ENCODE data around the gene FBRS.
"Not testable (repeated sequence)": the region's sequence is repeated elsewhere in the genome, so short reads cannot be mapped to it uniquely, and the experiment has no call there.

FBRS gene

GRCh38 chr16:30700491-30700890 lies 42.3 kb downstream of the FBRS start:
- peak; percentile 88 for DNase-seq

- DNase-seq = no peak
Measured at GRCh38 chr16:30700971-30701370, 42.7 kb downstream of the FBRS start.

- not testable (repeated sequence) for DNase-seq
Measured at GRCh38 chr16:30703071-30703470, 44.8 kb downstream of the FBRS start.

GRCh38 chr16:30703971-30704370 lies 45.7 kb downstream of the FBRS start:
- DNase-seq = no peak

- DNase-seq = no peak
Measured at GRCh38 chr16:30706046-30706445, 47.8 kb downstream of the FBRS start.

- no peak for DNase-seq
Measured at GRCh38 chr16:30710971-30711370, 52.7 kb downstream of the FBRS start.

- DNase-seq = no peak
Measured at GRCh38 chr16:30711712-30712111, 53.5 kb downstream of the FBRS start.

GRCh38 chr16:30715750-30716445 lies 57.7 kb downstream of the FBRS start:
- DNase-seq = peak; percentile 74

GRCh38 chr16:30720086-30720485 lies 61.9 kb downstream of the FBRS start:
- no peak for DNase-seq
